ENCODE results near the gene TRIM9. TPM values are rescaled to one million over a fixed set of nuclear protein-coding genes. Genes with fewer than 3 reads are reported as not detected.

TRIM9 gene
- total RNA-seq, 4 donors from 2014 or later: 2.4 to 7.6 (median 3.4) TPM

- intact Hi-C loops (cut with DNase I; ENCODE audit: low total_unique reads): no loop called here
- no peaks in the 10 kb centered on the region for H3K36me3 ChIP-seq
- H3K9me3 ChIP-seq: no peaks in the 10 kb centered on the region
- no peak overlapping the region for H3K27ac ChIP-seq
- no peak for DNase-seq
- peaks cover 0 to 2% of the 10 kb centered on the region in 2 donors for H3K4me1 ChIP-seq
- H3K4me3 ChIP-seq: no peak overlapping the region
- no peaks in the 10 kb centered on the region for H3K27me3 ChIP-seq
- TF ChIP-seq CTCF (IDR thresholded peaks at IDR 0.05) (no peak), POLR2A (IDR thresholded peaks at IDR 0.05) (no peak)
Measured at GRCh38 chr14:50967790-50968189, 127.1 kb downstream of the TRIM9 start.

- no peaks in the 10 kb centered on the region for H3K27me3 ChIP-seq
- H3K4me1 ChIP-seq: peaks cover 4 to 9% of the 10 kb centered on the region in 2 donors
- H3K36me3 ChIP-seq: no peaks in the 10 kb centered on the region
- TF ChIP-seq CTCF (IDR thresholded peaks at IDR 0.05): no peak
- no peak for TF ChIP-seq POLR2A (IDR thresholded peaks at IDR 0.05)
- intact Hi-C loops (cut with DNase I; ENCODE audit: low total_unique reads): no loop called here
- H3K27ac ChIP-seq: no peak overlapping the region
- H3K9me3 ChIP-seq: no peaks in the 10 kb centered on the region
- DNase-seq: no peak
- H3K4me3 ChIP-seq: no peak overlapping the region
Measured at GRCh38 chr14:50967103-50967502, 127.8 kb downstream of the TRIM9 start.

GRCh38 chr14:50964683-50965390 is 130.1 kb downstream of the TRIM9 start:
- peak; percentile 72 to 93 for DNase-seq
- H3K4me1 ChIP-seq: peaks cover 6 to 11% of the 10 kb centered on the region in 2 donors
- H3K27ac ChIP-seq: peak overlapping the region; percentile 65 to 72
- intact Hi-C loops (cut with DNase I; ENCODE audit: low total_unique reads): no loop called here
- no peak overlapping the region for H3K4me3 ChIP-seq
- no peaks in the 10 kb centered on the region for H3K36me3 ChIP-seq
- no peaks in the 10 kb centered on the region for H3K9me3 ChIP-seq
- TF ChIP-seq CTCF (IDR thresholded peaks at IDR 0.05) (no peak), POLR2A (IDR thresholded peaks at IDR 0.05) (no peak)
- no peaks in the 10 kb centered on the region for H3K27me3 ChIP-seq

- Histone ChIP-seq H3K27me3 (no peaks in the 10 kb centered on the region), H3K4me1 (peaks cover 6 to 11% of the 10 kb centered on the region in 2 donors), H3K9me3 (no peaks in the 10 kb centered on the region), H3K27ac (peak overlapping the region; percentile 65 to 72), H3K4me3 (no peak overlapping the region), H3K36me3 (no peaks in the 10 kb centered on the region)
- intact Hi-C loops (cut with DNase I; ENCODE audit: low total_unique reads): no loop called here
- DNase-seq: no peak
- TF ChIP-seq POLR2A (IDR thresholded peaks at IDR 0.05) (no peak), CTCF (IDR thresholded peaks at IDR 0.05) (no peak)
Measured at GRCh38 chr14:50963919-50964318, 131.0 kb downstream of the TRIM9 start.

GRCh38 chr14:50961605-50962221 is 133.2 kb downstream of the TRIM9 start:
- intact Hi-C loops (cut with DNase I; ENCODE audit: low total_unique reads): no loop called here
- H3K4me3 ChIP-seq: no peak overlapping the region

More at GRCh38 chr14:50961605-50962221, 133.2 kb downstream of the TRIM9 start:
- H3K4me1 ChIP-seq: peaks cover 6 to 11% of the 10 kb centered on the region in 2 donors
- H3K27me3 ChIP-seq: no peaks in the 10 kb centered on the region
- no peak for TF ChIP-seq CTCF (IDR thresholded peaks at IDR 0.05)
- TF ChIP-seq POLR2A (IDR thresholded peaks at IDR 0.05): no peak
- H3K9me3 ChIP-seq: no peaks in the 10 kb centered on the region
- H3K27ac ChIP-seq: peak overlapping the region; percentile 74 to 79
- H3K36me3 ChIP-seq: no peaks in the 10 kb centered on the region
- peak in 1 of 2 donors; percentile 43 for DNase-seq
